CD14-positive monocyte (primary cell): ENCODE results near the gene AREL1. TPM values are rescaled to one million over a fixed set of nuclear protein-coding genes. Genes with fewer than 3 reads are reported as not detected.

Experiments used
- DNase-seq, 3 donors: peaks; one replicate each; pipeline ENCODE4 v3.0.0-alpha.2; 2011 to 2022
- H2AFZ ChIP-seq: 2 replicates; pipeline ENCODE4 v1.6.0; 2012; ENCODE audit warnings: mild to moderate bottlenecking, low read depth, low read length, inconsistent platforms; ENCODE audit not compliant: insufficient read depth, poor library complexity, severe bottlenecking
- H3K27ac ChIP-seq, 2 donors: 1 replicate in 1 of 2; 2 replicates in 1 of 2; pipeline ENCODE4 v1.5.1; 2012 to 2013; ENCODE audit warnings: low read length in 2 of 2, control low read depth in 1 of 2, inconsistent platforms in 1 of 2, low read depth in 1 of 2, mild to moderate bottlenecking in 1 of 2
- H3K27me3 ChIP-seq, 2 donors: one replicate each; pipeline versions ENCODE4 v1.6.0 to v1.6.1; 2011 to 2013; ENCODE audit warnings: low read length in 2 of 2; ENCODE audit not compliant: control insufficient read depth in 2 of 2, insufficient read depth in 2 of 2
- H3K36me3 ChIP-seq, 2 donors: replicated peaks in 1 of 2; 1 replicate in 1 of 2; 2 replicates in 1 of 2; pipeline versions ENCODE4 v1.5.1 to v1.6.1; 2012 to 2013; ENCODE audit warnings: low read length in 2 of 2, control low read depth in 1 of 2, inconsistent platforms in 1 of 2, mild to moderate bottlenecking in 1 of 2; ENCODE audit not compliant: insufficient read depth in 2 of 2, control insufficient read depth in 1 of 2
- H3K4me1 ChIP-seq, 2 donors: 1 replicate in 1 of 2; 2 replicates in 1 of 2; pipeline versions ENCODE4 v1.5.1 to v1.6.1; 2012 to 2013; ENCODE audit warnings: low read length in 2 of 2, control low read depth in 1 of 2, inconsistent platforms in 1 of 2, mild to moderate bottlenecking in 1 of 2, moderate library complexity in 1 of 2; ENCODE audit not compliant: insufficient read depth in 2 of 2, control insufficient read depth in 1 of 2
- H3K4me2 ChIP-seq: replicated peaks from 2 replicates; pipeline ENCODE3; 2012; ENCODE audit warnings: low read length, moderate library complexity, mild to moderate bottlenecking; ENCODE audit not compliant: poor library complexity, severe bottlenecking; ENCODE audit errors: extremely low read depth
- H3K4me3 ChIP-seq, 3 experiments: fragments of 200-600 bp in 1 of 3; sonication (generic) in 1 of 3; replicated peaks in 1 of 3; 1 replicate in 2 of 3; 2 replicates in 1 of 3; pipeline ENCODE4 v1.5.1; 2011 to 2013; ENCODE audit warnings: low read length in 3 of 3, mild to moderate bottlenecking in 3 of 3, control low read depth in 2 of 3, low read depth in 2 of 3, inconsistent platforms in 1 of 3, moderate library complexity in 1 of 3
- H3K79me2 ChIP-seq: 2 replicates; pipeline ENCODE4 v1.6.0; 2012; ENCODE audit warnings: mild to moderate bottlenecking, control low read depth, inconsistent platforms, low read length, moderate library complexity; ENCODE audit not compliant: insufficient read depth
- H3K9ac ChIP-seq: 2 replicates; pipeline ENCODE4 v1.6.0; 2017; ENCODE audit warnings: low read length, mild to moderate bottlenecking; ENCODE audit not compliant: insufficient read depth, poor library complexity, severe bottlenecking
- H3K9me3 ChIP-seq, 2 donors: replicated peaks in 1 of 2; 1 replicate in 1 of 2; 2 replicates in 1 of 2; pipeline versions ENCODE4 v1.5.1 to v1.6.1; 2012 to 2013; ENCODE audit warnings: low read length in 2 of 2, control low read depth in 1 of 2; ENCODE audit not compliant: control insufficient read depth in 1 of 2, insufficient read depth in 1 of 2
- H4K20me1 ChIP-seq: 2 replicates; pipeline ENCODE4 v1.6.0; 2012; ENCODE audit warnings: mild to moderate bottlenecking, low read length, control low read depth, moderate library complexity; ENCODE audit not compliant: insufficient read depth
- H3K27ac Mint-ChIP-seq, 7 donors: one replicate each; pipeline ENCODE4 v1.8.0; 2020; ENCODE audit warnings: mild to moderate bottlenecking in 7 of 7, mixed read lengths in 7 of 7, moderate library complexity in 6 of 7, inconsistent platforms in 2 of 7
- H3K27me3 Mint-ChIP-seq, 3 donors: one replicate each; pipeline ENCODE4 v1.8.0; 2021 to 2022; ENCODE audit warnings: low read depth in 3 of 3, mild to moderate bottlenecking in 3 of 3, mixed read lengths in 3 of 3, moderate library complexity in 3 of 3, inconsistent platforms in 1 of 3
- H3K36me3 Mint-ChIP-seq, 2 donors: one replicate each; pipeline ENCODE4 v1.8.0; 2020; ENCODE audit warnings: mixed read lengths in 2 of 2, inconsistent platforms in 1 of 2, mild to moderate bottlenecking in 1 of 2
- H3K4me1 Mint-ChIP-seq: one replicate; pipeline ENCODE4 v1.8.0; 2020; ENCODE audit warnings: mild to moderate bottlenecking, mixed read lengths
- H3K4me3 Mint-ChIP-seq, 2 donors: one replicate each; pipeline ENCODE4 v1.8.0; 2020; ENCODE audit warnings: mild to moderate bottlenecking in 2 of 2, mixed read lengths in 2 of 2, moderate library complexity in 1 of 2
- H3K9me3 Mint-ChIP-seq, 7 donors: one replicate each; pipeline ENCODE4 v1.8.0; 2020 to 2022; ENCODE audit warnings: mixed read lengths in 7 of 7, mild to moderate bottlenecking in 6 of 7, moderate library complexity in 6 of 7, inconsistent platforms in 2 of 7
- WGBS: methylation state at CpG from one replicate; pipeline ENCODE4 v1.1.5; 2013; ENCODE audit warnings: missing lambda C conversion rate; ENCODE audit not compliant: insufficient coverage; 5-methylcytosine and 5-hydroxymethylcytosine counted together
- intact Hi-C, 2 donors: fragments of 100-400 bp; cut with micrococcal nuclease; formaldehyde crosslinking; loops; one replicate each; pipeline versions ENCODE4 v1.15.0 to v1.15.1; 2023
- polyA plus RNA-seq, 3 donors: library from polyadenylated mRNA; depleted of rRNA in 1 of 3; unstranded in 2 of 3; stranded (reverse) in 1 of 3; fragments of 300-500 nt in 2 of 3; fragments of >200 nt in 1 of 3; fragmentation: Illumina TruSeq in 2 of 3; gene quantifications; 1 replicate in 2 of 3; 2 replicates in 1 of 3; pipeline ENCODE4 v1.2.3, GENCODE V29; 2012 to 2021
- TF ChIP-seq, protein P1 (sequence below): fragments of 200-600 bp; IDR thresholded peaks from one replicate; pipeline ENCODE4 v1.8.0; 2022; ENCODE audit warnings: antibody characterized with exemption, mild to moderate bottlenecking

AREL1 gene
- polyA plus RNA-seq, 3 donors, result 12.5 to 23.3 (median 20.0) TPM

DNA sequence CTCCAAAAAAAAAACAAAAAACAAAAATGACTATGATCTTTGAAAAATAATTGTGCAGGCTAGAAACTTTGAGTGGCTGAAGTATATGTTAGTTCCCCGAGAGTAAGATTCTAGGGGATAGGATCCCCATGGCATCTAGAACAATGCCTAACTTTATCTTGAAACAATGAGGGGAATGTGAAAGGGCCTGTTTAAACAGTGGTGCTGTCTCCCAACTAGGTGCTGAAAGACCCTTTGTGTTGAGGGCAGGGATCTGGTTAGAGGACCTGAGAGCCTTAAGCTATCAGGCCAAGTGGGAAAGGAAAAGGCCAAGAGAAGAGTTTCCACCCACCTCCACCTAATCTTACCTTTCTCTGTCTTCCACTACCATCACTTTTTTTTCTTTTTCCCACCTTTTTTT lies 43.4 kb upstream of the AREL1 start:
- no peak overlapping the region for H3K4me3 ChIP-seq
- no CpG with 5 or more reads among the region's 1 CpG for WGBS

DNA sequence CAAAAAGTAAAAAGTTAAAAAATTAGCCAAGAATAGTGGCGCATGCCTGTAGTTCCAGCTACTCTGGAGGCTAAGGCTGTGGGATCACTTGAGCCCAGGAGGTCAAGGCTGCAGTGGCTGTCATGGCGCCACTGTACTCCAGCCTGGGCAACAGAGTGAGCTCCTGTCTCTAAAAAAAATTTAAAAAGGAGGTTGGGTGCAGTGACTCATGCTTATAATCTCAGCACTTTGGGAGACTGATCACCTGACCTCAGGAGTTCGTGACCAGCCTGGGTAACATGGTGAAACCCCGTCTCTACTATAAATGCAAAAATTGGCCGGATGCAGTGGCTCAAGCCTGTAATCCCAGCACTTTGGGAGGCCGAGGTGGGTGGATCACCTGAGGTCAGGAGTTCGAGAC lies 42.0 kb upstream of the AREL1 start:
- H3K79me2 ChIP-seq, result no peaks in the 10 kb centered on the region
- Mint-ChIP-seq H3K36me3 (peaks cover 0 to 3% of the 10 kb centered on the region in 2 donors), H3K27ac (no peak overlapping the region), H3K4me1 (no peaks in the 10 kb centered on the region), H3K9me3 (peaks cover 11 to 20% (median 16%) of the 10 kb centered on the region in 7 donors), H3K27me3 (peaks cover 0 to 5% (median 0%) of the 10 kb centered on the region in 3 donors), H3K4me3 (no peak overlapping the region)
- H3K4me2 ChIP-seq, result no peak overlapping the region
- no peak overlapping the region for H2AFZ ChIP-seq
- intact Hi-C loops, result no loop called here
- TF ChIP-seq, protein P1, sequence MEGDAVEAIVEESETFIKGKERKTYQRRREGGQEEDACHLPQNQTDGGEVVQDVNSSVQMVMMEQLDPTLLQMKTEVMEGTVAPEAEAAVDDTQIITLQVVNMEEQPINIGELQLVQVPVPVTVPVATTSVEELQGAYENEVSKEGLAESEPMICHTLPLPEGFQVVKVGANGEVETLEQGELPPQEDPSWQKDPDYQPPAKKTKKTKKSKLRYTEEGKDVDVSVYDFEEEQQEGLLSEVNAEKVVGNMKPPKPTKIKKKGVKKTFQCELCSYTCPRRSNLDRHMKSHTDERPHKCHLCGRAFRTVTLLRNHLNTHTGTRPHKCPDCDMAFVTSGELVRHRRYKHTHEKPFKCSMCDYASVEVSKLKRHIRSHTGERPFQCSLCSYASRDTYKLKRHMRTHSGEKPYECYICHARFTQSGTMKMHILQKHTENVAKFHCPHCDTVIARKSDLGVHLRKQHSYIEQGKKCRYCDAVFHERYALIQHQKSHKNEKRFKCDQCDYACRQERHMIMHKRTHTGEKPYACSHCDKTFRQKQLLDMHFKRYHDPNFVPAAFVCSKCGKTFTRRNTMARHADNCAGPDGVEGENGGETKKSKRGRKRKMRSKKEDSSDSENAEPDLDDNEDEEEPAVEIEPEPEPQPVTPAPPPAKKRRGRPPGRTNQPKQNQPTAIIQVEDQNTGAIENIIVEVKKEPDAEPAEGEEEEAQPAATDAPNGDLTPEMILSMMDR, result no peak
- H4K20me1 ChIP-seq, result no peaks in the 10 kb centered on the region
- no peak overlapping the region for H3K9ac ChIP-seq
- H3K4me1 ChIP-seq, result no peaks in the 10 kb centered on the region
- no peak for DNase-seq
- H3K36me3 ChIP-seq, result no peaks in the 10 kb centered on the region
- 98% methylated on average over 7 of the region's 7 CpGs for WGBS
- peaks cover 0 to 14% of the 10 kb centered on the region in 2 donors for H3K9me3 ChIP-seq
- no peaks in the 10 kb centered on the region for H3K27me3 ChIP-seq
- no peak overlapping the region for H3K4me3 ChIP-seq
- no peak overlapping the region for H3K27ac ChIP-seq

More for the DNA sequence above, 43.4 kb upstream of the AREL1 start:
- H3K27ac Mint-ChIP-seq, result peak overlapping the region in 1 of 7 donors; percentile 80
- no peaks in the 10 kb centered on the region for H3K27me3 ChIP-seq
- intact Hi-C loops, result no loop called here
- H3K27me3 Mint-ChIP-seq, result peaks cover 0 to 5% (median 0%) of the 10 kb centered on the region in 3 donors
- H3K4me3 Mint-ChIP-seq, result no peak overlapping the region
- no peak overlapping the region for H3K27ac ChIP-seq
- no peak overlapping the region for H3K4me2 ChIP-seq
- DNase-seq, result no peak
- no peaks in the 10 kb centered on the region for H3K4me1 ChIP-seq
- TF ChIP-seq, protein P1, result no peak
- H3K4me1 Mint-ChIP-seq, result no peaks in the 10 kb centered on the region
- no peak overlapping the region for H2AFZ ChIP-seq
- peaks cover 0 to 3% of the 10 kb centered on the region in 2 donors for H3K36me3 Mint-ChIP-seq
- H3K9me3 Mint-ChIP-seq, result peaks cover 11 to 20% (median 16%) of the 10 kb centered on the region in 7 donors
- peaks cover 0 to 14% of the 10 kb centered on the region in 2 donors for H3K9me3 ChIP-seq
- H3K79me2 ChIP-seq, result no peaks in the 10 kb centered on the region
- no peaks in the 10 kb centered on the region for H4K20me1 ChIP-seq
- no peaks in the 10 kb centered on the region for H3K36me3 ChIP-seq
- H3K9ac ChIP-seq, result no peak overlapping the region
